Measurements from ENCODE around the gene TTC7B.

The TTC7B gene

GRCh38 chr14:90599748-90600507, 216.3 kb downstream of the TTC7B start:
- no peak for DNase-seq (ENCODE audit: low read depth)

- DNase-seq (ENCODE audit: low read depth): no peak
Measured at GRCh38 chr14:90599339-90599738, 216.9 kb downstream of the TTC7B start.

- DNase-seq (ENCODE audit: low read depth): no peak
Measured at GRCh38 chr14:90597961-90598360, 218.3 kb downstream of the TTC7B start.

GRCh38 chr14:90596733-90597132, 219.5 kb downstream of the TTC7B start:
- no peak for DNase-seq (ENCODE audit: low read depth)

- DNase-seq (ENCODE audit: low read depth): no peak
Measured at GRCh38 chr14:90593254-90594040, 222.8 kb downstream of the TTC7B start.

GRCh38 chr14:90592655-90593054, 223.6 kb downstream of the TTC7B start:
- no peak for DNase-seq (ENCODE audit: low read depth)

GRCh38 chr14:90587918-90588317, 228.3 kb downstream of the TTC7B start:
- no peak for DNase-seq (ENCODE audit: low read depth)

GRCh38 chr14:90587252-90587910, 228.8 kb downstream of the TTC7B start:
- DNase-seq (ENCODE audit: low read depth): no peak

GRCh38 chr14:90585106-90585505, 231.1 kb downstream of the TTC7B start:
- no peak for DNase-seq (ENCODE audit: low read depth)

GRCh38 chr14:90583916-90584605, 232.2 kb downstream of the TTC7B start:
- no peak for DNase-seq (ENCODE audit: low read depth)

GRCh38 chr14:90583427-90583826, 232.8 kb downstream of the TTC7B start:
- DNase-seq (ENCODE audit: low read depth): no peak

- DNase-seq (ENCODE audit: low read depth): no peak
Measured at GRCh38 chr14:90582166-90582565, 234.1 kb downstream of the TTC7B start.

- DNase-seq (ENCODE audit: low read depth): no peak
Measured at GRCh38 chr14:90581745-90582144, 234.5 kb downstream of the TTC7B start.

GRCh38 chr14:90580377-90581335, 235.6 kb downstream of the TTC7B start:
- no peak for DNase-seq (ENCODE audit: low read depth)

- no peak for DNase-seq (ENCODE audit: low read depth)
Measured at GRCh38 chr14:90579816-90580215, 236.4 kb downstream of the TTC7B start.

GRCh38 chr14:90579088-90579487, 237.1 kb downstream of the TTC7B start:
- no peak for DNase-seq (ENCODE audit: low read depth)

GRCh38 chr14:90578283-90578985, 237.8 kb downstream of the TTC7B start:
- no peak for DNase-seq (ENCODE audit: low read depth)

- no peak for DNase-seq (ENCODE audit: low read depth)
Measured at GRCh38 chr14:90577661-90578282, 238.5 kb downstream of the TTC7B start.

- DNase-seq (ENCODE audit: low read depth): no peak
Measured at GRCh38 chr14:90576981-90577660, 239.1 kb downstream of the TTC7B start.

Measured in stimulated activated CD8-positive, alpha-beta memory T cell treated with anti-CD3 and anti-CD28 coated beads, Interleukin-7, amount 100 ng/mL, for 24 hours (primary cell).